Lung (tissue), 12 donors: ENCODE measurements around the gene EYS. TPM values are rescaled to one million over a fixed set of nuclear protein-coding genes. Genes with fewer than 3 reads are reported as not detected.

Experiments used
- ATAC-seq: fragments of 200-7000 bp; cut with Tn5 transposase; one replicate; pipeline ENCODE4 v1.9.1; 2020; ENCODE audit warnings: moderate number of reproducible peaks; ENCODE audit not compliant: insufficient read depth, low FRiP score
- DNase-seq, 3 donors: peaks; one replicate each; pipeline ENCODE4 v3.0.0-alpha.2; 2013 to 2017
- H3K27ac ChIP-seq, 2 donors: one replicate each; pipeline ENCODE4 v1.5.1; 2013; ENCODE audit warnings: mild to moderate bottlenecking in 2 of 2, moderate library complexity in 2 of 2, control low read depth in 1 of 2, inconsistent platforms in 1 of 2, low read depth in 1 of 2, low read length in 1 of 2
- H3K27me3 ChIP-seq, 3 donors: one replicate each; pipeline ENCODE4 v1.5.1; 2013; ENCODE audit warnings: low read length in 2 of 3; ENCODE audit not compliant: control insufficient read depth in 3 of 3, insufficient read depth in 3 of 3
- H3K36me3 ChIP-seq, 4 donors: one replicate each; pipeline ENCODE4 v1.5.1; 2013; ENCODE audit warnings: low read length in 4 of 4, mild to moderate bottlenecking in 1 of 4, moderate library complexity in 1 of 4; ENCODE audit not compliant: control insufficient read depth in 4 of 4, insufficient read depth in 4 of 4
- H3K4me1 ChIP-seq, 5 donors: one replicate each; pipeline ENCODE4 v1.5.1; 2013; ENCODE audit warnings: low read length in 5 of 5, mild to moderate bottlenecking in 2 of 5, moderate library complexity in 1 of 5; ENCODE audit not compliant: control insufficient read depth in 5 of 5, insufficient read depth in 5 of 5
- H3K4me3 ChIP-seq: one replicate; pipeline ENCODE4 v1.5.1; 2013; ENCODE audit warnings: mild to moderate bottlenecking, control low read depth, moderate library complexity
- H3K9ac ChIP-seq, 2 donors: one replicate each; pipeline ENCODE4 v1.5.1; 2013; ENCODE audit warnings: low read length in 2 of 2, control low read depth in 1 of 2; ENCODE audit not compliant: insufficient read depth in 1 of 2
- H3K9me3 ChIP-seq, 4 donors: one replicate each; pipeline ENCODE4 v1.5.1; 2013; ENCODE audit warnings: low read length in 3 of 4, mild to moderate bottlenecking in 1 of 4, moderate library complexity in 1 of 4; ENCODE audit not compliant: control insufficient read depth in 4 of 4, insufficient read depth in 3 of 4
- WGBS, 2 donors: extraction: QIAGEN DNeasy Blood & Tissue Kit; methylation state at CpG; one replicate each; pipeline ENCODE4 v1.1.7; 2013; 5-methylcytosine and 5-hydroxymethylcytosine counted together
- polyA plus RNA-seq, 2 donors: library from polyadenylated mRNA; stranded (reverse); fragments of 200-250 nt; gene quantifications; one replicate each; pipeline ENCODE4 v1.2.1, GENCODE V29; 2013
- total RNA-seq, 2 donors: library from RNA; depleted of rRNA in 1 of 2; stranded (reverse); fragments of >200 nt in 1 of 2; gene quantifications; one replicate each; pipeline ENCODE4 v1.2.1, GENCODE V29; 2014 to 2021
- TF ChIP-seq, protein P1 (sequence below): IDR thresholded peaks from 2 replicates; pipeline ENCODE4 v1.5.1; 2012; ENCODE audit warnings: mild to moderate bottlenecking; ENCODE audit errors: control extremely low read depth, extremely low read depth
- donor health status: control.
- donor health status: control.
- donor health status: Bipolar disorder and iron deficiency.
- donor health status: healthy.
- donor health status: DM: yes; HTN: yes; CAD: no.

The EYS gene
- total and polyA plus RNA-seq, 4 donors: 0.06 to 0.34 (median 0.12) TPM

DNA sequence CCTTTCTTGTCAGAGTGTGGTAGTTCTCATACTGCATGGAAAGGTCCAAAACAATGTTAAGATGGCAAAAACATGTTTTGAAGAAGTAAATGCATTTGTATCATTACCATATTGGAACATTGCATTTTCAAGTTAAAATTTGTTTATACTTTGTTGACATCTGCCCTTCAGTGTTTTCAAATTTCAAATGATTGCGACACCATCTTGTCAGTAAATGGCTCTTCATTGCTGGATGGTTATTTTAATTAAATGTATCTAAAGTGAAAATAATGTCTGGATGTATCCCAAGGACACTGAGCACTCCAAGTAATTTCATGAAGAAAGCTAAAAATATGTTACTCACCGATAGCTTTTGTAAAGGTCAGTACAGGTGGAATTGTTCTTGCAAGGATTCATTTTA is 761.6 kb downstream of the EYS start:
- TF ChIP-seq, protein P1, sequence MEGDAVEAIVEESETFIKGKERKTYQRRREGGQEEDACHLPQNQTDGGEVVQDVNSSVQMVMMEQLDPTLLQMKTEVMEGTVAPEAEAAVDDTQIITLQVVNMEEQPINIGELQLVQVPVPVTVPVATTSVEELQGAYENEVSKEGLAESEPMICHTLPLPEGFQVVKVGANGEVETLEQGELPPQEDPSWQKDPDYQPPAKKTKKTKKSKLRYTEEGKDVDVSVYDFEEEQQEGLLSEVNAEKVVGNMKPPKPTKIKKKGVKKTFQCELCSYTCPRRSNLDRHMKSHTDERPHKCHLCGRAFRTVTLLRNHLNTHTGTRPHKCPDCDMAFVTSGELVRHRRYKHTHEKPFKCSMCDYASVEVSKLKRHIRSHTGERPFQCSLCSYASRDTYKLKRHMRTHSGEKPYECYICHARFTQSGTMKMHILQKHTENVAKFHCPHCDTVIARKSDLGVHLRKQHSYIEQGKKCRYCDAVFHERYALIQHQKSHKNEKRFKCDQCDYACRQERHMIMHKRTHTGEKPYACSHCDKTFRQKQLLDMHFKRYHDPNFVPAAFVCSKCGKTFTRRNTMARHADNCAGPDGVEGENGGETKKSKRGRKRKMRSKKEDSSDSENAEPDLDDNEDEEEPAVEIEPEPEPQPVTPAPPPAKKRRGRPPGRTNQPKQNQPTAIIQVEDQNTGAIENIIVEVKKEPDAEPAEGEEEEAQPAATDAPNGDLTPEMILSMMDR: no peak
- no peaks in the 10 kb centered on the region for H3K36me3 ChIP-seq
- no peak overlapping the region for H3K27ac ChIP-seq
- H3K9me3 ChIP-seq: no peaks in the 10 kb centered on the region
- H3K27me3 ChIP-seq: no peaks in the 10 kb centered on the region
- no peak for ATAC-seq
- no peaks in the 10 kb centered on the region for H3K4me1 ChIP-seq
- H3K9ac ChIP-seq: no peak overlapping the region
- no peak for DNase-seq
- no peak overlapping the region for H3K4me3 ChIP-seq
- 92 to 94% methylated on average over 2 of the region's 2 CpGs for WGBS, 2 donors

DNA sequence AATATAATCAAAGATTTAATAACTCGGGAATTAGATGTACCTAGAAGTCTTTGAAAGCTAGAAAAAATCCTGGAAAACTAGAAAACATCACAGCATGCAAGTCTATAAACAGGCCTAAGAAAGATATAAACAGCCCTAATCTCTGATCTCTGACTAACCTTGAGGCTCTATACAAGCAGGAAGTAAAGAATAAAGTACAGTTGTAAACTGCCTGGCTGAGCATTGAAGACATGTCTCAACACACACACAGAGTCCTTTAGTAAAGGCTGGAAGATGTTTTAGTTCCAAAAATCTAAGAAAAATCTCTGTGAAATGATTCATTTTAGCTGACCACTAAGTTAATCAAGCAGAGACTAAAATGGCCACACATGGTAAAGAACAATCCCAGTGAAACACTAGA is 774.5 kb downstream of the EYS start:
- H3K36me3 ChIP-seq: no peaks in the 10 kb centered on the region
- no peaks in the 10 kb centered on the region for H3K9me3 ChIP-seq
- ATAC-seq: no peak
- WGBS, 2 donors: 72 to 75% methylated on average over 1 of the region's 1 CpG
- no peak overlapping the region for H3K9ac ChIP-seq
- H3K27me3 ChIP-seq: no peaks in the 10 kb centered on the region
- no peak for DNase-seq
- no peaks in the 10 kb centered on the region for H3K4me1 ChIP-seq
- TF ChIP-seq, protein P1: no peak
- no peak overlapping the region for H3K27ac ChIP-seq
- H3K4me3 ChIP-seq: no peak overlapping the region

DNA sequence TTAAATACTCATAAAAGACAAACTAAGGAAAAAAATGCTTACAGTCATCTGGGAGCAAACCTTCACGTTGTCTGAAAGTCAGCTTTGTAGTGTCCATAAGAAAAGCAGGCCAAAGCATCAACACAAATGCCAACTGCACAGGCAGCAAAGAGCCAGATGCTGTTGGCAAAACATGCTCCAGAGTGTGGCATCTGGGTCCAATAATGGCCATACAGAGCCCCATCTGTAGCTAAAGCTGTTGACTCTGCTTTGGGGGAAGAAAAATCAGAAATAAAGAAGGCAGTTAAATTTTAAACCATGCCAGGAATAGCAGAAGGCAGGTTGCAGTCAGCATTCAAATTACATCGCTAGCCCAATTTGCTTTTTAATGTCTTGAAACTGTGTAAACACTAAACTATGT is 776.3 kb downstream of the EYS start:
- no peaks in the 10 kb centered on the region for H3K4me1 ChIP-seq
- H3K27ac ChIP-seq: no peak overlapping the region
- no peak for ATAC-seq
- 82 to 85% methylated on average over 2 of the region's 2 CpGs for WGBS, 2 donors
- no peaks in the 10 kb centered on the region for H3K27me3 ChIP-seq
- TF ChIP-seq, protein P1: no peak
- no peak for DNase-seq
- no peak overlapping the region for H3K4me3 ChIP-seq
- H3K9me3 ChIP-seq: no peaks in the 10 kb centered on the region
- H3K9ac ChIP-seq: no peak overlapping the region
- H3K36me3 ChIP-seq: no peaks in the 10 kb centered on the region

DNA sequence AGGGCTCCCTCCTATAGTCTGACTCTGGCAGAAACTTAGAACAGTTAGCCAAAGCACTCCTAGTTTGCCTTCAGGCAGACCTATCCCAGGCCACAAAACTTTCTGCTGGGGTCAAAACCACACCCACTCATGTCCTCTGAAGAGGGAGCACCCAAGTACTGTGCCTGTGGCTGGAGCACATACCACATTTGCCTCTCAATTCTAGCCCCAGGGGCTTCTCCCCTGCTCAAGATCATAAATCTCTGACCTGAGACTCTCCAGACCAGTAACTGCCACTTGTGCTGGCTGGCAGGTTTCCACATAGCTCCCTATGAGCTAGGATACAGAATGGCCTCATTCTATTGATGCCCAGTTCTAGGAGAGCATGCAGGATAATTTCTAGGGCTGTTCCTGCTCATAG is 781.0 kb downstream of the EYS start:
- no peak overlapping the region for H3K9ac ChIP-seq
- DNase-seq: no peak
- H3K27me3 ChIP-seq: no peaks in the 10 kb centered on the region
- TF ChIP-seq, protein P1: no peak
- H3K4me3 ChIP-seq: no peak overlapping the region
- ATAC-seq: no peak
- peaks cover 0 to 5% (median 0%) of the 10 kb centered on the region in 4 donors for H3K9me3 ChIP-seq
- H3K4me1 ChIP-seq: no peaks in the 10 kb centered on the region
- H3K36me3 ChIP-seq: no peaks in the 10 kb centered on the region
- H3K27ac ChIP-seq: no peak overlapping the region
